Epithelial cell of prostate (primary cell): ENCODE results near the gene MAP2K5.

ENCODE experiments used
- DNase-seq: peaks from one replicate; pipeline ENCODE4 v3.0.0-alpha.2; 2011; ENCODE audit warnings: low read depth, low spot score
- H3K27ac ChIP-seq: fragments of 450-650 bp; 2 replicates; pipeline ENCODE4 v1.5.1; 2017; ENCODE audit warnings: mild to moderate bottlenecking

MAP2K5 gene

GRCh38 chr15:67745073-67746006 is 202.8 kb downstream of the MAP2K5 start:
- DNase-seq = no peak
- peak overlapping the region; percentile 97 for H3K27ac ChIP-seq

DNA sequence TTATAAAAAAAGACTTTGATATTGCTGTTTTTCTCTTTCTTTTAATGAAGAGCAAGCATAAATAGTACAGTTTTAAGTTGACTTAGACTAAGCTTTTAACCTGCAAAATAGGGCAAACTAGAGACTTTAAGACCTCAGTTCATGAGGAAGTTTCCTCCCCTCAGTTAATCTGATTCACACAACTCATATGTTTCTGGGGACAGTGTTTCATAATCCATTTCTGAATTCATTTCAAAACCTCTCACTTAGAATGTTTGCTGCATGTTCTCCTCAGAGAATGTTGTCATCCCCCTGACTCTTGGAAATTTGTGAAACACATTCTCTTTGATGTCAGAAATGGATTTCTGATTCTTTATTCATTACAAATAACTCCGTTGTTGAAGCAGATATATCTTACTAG is 203.5 kb downstream of the MAP2K5 start:
- DNase-seq = no peak
- H3K27ac ChIP-seq = peak overlapping the region; percentile 97

DNA sequence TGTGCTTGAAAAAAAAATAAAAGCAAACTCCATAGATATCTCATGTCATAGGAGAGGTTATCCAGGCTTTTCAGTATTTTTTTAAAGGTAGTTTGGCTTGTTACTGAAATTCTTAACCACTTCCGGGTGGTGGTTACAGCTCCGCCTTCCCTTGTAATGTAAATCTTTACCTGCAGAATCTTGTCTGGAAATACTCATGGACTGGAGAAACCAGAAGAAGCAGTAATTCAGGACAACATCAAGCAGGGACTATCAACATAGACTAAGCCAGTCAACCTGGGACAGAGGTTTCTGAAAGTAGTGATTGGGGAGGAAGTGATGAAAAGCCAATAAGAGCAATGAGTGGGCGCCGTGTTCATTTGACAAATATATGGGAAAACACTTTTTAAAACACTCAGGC is 203.9 kb downstream of the MAP2K5 start:
- peak; percentile 84 for DNase-seq
- peak overlapping the region; percentile 97 for H3K27ac ChIP-seq

- no peak for DNase-seq
- H3K27ac ChIP-seq = no peak overlapping the region
Measured at GRCh38 chr15:67747921-67748320, 205.4 kb downstream of the MAP2K5 start.

DNA sequence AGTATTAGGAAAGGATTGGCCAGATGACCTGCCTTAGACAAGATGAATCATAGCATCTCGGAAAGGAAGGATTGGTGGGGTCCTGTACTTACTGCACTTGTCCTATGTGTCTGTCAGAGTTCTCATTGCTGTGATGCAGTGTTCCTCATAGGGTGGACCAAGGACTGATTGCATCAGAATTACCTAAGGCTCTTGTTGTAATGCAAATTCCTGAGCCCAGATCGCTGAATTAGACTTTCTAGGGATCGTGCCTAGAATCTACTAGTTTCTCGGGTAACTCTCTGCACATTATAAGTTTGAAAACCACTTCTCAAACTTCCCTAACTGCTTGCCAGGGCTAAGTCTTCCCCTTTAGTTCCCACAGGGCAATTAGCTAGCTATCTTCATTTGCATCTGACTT is 207.9 kb downstream of the MAP2K5 start:
- no peak for DNase-seq
- no peak overlapping the region for H3K27ac ChIP-seq

DNA sequence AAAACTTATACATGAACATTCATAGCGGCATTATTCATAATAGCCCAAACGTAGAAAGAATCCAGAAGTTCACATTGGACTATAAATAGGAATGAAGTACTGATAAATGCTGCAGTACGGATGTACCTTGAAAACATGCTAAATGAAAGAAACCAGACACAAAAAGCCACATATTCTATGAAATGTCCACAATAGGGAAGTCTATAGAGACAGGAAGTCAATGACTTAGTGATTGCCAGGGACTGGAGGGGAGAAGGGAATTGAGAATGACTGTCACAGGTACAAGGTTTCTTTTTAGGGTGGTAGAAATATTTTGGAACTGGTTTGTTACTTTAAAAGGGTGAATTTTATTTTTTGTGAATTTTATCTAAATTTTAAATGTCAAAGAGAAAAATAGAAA is 211.4 kb downstream of the MAP2K5 start:
- no peak for DNase-seq
- no peak overlapping the region for H3K27ac ChIP-seq

DNA sequence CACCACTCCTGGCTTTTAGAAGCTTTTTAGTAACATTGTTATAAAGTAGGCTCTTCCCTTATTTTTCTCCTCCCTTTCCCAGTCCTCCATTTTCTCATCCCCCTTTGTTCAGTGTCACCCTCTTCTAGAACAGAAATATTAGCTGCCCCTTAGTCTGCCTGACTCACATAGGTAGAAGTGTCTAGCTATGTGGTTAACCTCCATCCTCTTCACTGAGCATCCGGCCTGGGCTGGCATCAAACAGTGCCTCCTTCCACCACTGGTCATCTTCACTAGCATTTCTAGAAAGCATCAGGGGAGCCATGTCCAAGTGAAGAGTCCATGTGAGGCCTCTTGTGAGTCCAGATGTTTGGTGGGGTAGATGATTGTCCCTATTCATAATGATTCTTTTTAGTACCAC is 212.8 kb downstream of the MAP2K5 start:
- DNase-seq = no peak

GRCh38 chr15:67755936-67756335 is 213.4 kb downstream of the MAP2K5 start:
- no peak overlapping the region for H3K27ac ChIP-seq
- no peak for DNase-seq

More for the DNA sequence above, 212.8 kb downstream of the MAP2K5 start:
- no peak overlapping the region for H3K27ac ChIP-seq

DNA sequence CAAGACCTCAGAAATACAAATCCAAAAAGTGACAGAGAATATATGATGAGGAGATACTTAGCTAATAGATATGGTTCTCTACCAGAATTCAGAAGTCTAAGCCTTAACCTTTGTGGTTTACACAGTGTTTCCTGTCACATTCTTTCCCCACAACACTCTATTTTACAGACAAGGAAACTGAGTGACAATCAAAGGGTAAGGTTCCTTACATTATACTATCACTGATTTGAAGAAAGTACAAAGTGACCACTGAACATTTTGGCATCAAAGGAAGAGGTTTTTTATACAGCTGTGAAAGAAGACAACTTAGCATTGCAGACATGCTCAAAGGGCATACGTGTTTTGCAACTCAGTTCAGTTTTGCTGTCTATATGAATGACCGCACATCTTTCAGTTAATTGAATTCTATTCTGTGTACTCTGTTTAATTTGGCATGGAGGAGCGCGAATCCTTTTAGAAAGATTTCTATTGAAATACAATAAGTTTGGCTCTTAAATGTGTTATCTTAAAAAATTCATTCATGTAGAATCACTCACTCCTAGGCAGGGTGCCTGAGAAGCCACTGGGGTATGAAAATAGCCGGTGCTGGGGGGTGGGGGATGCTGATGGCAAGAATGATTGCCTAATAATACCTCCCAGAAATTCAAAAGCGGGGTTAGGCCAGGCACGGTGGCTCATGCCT is 216.3 kb downstream of the MAP2K5 start:
- DNase-seq = no peak

GRCh38 chr15:67760901-67761300 is 218.4 kb downstream of the MAP2K5 start:
- H3K27ac ChIP-seq = no peak overlapping the region
- no peak for DNase-seq

More for the DNA sequence above, 216.3 kb downstream of the MAP2K5 start:
- H3K27ac ChIP-seq = no peak overlapping the region

GRCh38 chr15:67761343-67761742 is 218.8 kb downstream of the MAP2K5 start:
- DNase-seq = no peak
- no peak overlapping the region for H3K27ac ChIP-seq

DNA sequence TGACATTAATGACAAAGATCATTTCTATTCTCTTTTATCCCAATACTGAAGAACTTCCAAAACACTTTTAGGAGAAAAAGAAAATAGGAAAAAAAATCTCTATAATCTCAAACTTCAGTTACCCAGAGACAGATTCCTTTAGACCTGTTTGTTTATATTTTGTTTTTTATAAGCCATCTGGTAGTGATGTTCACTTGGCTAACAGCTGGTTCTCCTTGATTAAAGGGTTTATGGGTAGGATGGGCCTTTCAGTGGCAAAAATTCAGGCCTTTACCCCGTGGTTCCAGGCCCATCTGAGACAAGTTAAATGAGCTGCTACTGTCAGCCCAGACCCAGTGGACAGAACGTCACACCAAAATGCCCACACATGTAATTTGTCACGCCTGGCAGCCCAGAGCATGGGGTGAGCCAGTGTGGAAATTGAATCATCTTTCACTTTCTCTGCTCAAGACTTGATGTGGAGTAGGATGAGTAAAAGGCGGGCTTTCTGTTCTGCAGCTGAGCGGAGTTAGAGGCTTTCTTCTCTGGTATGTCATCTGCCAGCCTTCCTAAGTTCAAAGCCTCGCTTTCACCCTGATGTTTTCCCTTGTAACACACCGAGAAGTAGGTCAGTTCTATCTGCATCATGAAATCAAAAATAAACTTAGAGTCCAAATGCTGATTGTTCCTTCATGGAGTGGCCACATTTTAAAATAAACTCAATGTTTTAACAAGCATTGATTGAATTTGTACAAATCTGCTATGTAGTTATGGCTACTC is 220.3 kb downstream of the MAP2K5 start:
- DNase-seq = no peak

GRCh38 chr15:67765701-67766100 is 223.2 kb downstream of the MAP2K5 start:
- no peak for DNase-seq
- no peak overlapping the region for H3K27ac ChIP-seq

More for the DNA sequence above, 220.3 kb downstream of the MAP2K5 start:
- no peak overlapping the region for H3K27ac ChIP-seq

- H3K27ac ChIP-seq = no peak overlapping the region
- DNase-seq = no peak
Measured at GRCh38 chr15:67766968-67767367, 224.5 kb downstream of the MAP2K5 start.

DNA sequence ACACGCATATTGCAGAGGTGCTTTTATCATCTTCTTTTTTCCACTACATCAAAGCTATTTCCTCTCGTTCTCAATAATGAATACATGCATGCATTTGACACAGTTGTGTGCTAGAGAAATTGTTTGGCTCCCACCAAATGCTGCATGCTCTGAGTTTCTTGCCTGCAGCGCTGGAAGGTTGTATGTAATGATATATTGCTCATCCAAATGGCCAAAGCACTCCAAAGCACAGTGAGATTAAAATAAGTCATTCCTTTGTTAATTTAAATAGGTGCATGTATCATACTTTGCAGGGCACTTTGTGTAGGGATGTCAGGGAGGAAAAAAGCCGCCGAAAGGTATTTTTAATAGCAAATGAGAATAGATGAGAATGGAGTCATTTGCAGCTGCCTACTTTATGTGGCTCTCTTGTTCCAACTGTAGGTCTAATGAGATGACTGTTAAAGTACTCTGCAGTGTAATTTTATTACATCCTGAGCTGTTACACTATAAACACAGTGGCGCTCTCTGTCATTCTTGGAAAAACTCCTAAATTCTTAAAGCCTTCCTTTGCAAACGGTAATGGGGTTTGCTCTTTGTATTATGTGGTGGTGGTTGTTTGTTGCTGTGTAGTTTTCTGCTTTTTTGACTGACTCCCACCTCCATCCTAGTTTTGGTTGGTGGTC is 225.9 kb downstream of the MAP2K5 start:
- no peak overlapping the region for H3K27ac ChIP-seq
- no peak for DNase-seq

GRCh38 chr15:67769497-67770357 is 227.2 kb downstream of the MAP2K5 start:
- no peak for DNase-seq
- no peak overlapping the region for H3K27ac ChIP-seq

GRCh38 chr15:67770358-67770628 is 227.8 kb downstream of the MAP2K5 start:
- no peak overlapping the region for H3K27ac ChIP-seq
- no peak for DNase-seq

DNA sequence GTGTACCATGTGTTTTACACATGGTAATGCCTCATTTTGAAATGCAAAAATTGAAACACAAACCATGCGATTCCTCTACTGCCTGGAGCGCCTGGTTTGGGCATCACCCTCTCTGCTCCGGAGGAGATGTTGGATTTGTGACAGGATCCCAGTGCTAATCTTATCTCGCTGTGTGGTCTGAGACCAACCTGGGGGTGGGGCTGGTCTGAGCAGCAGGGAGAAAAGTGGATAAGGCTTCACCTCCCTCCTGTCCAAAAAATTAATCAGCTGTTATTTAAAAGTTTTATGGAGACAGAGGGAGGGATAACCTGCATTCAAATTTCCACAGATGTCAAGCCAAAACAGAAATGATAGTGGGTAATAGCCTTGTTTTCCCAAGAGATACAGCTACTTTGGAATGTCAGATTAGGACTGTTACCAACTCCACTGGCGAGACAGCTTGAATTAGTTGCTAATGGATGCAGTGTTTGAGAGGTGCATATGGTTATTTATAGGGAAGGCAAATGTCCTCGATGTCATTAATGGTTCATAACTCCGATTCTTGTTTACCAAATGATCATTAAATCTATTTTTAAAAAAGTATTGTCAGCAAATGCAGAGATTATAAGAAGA is 228.8 kb downstream of the MAP2K5 start:
- H3K27ac ChIP-seq = no peak overlapping the region

GRCh38 chr15:67774626-67775025 is 232.1 kb downstream of the MAP2K5 start:
- no peak for DNase-seq
- H3K27ac ChIP-seq = no peak overlapping the region

More for the DNA sequence above, 228.8 kb downstream of the MAP2K5 start:
- no peak for DNase-seq
